Stimulated activated CD8-positive, alpha-beta memory T cell treated with anti-CD3 and anti-CD28 coated beads, Interleukin-12 subunit alpha, Interleukin-12 subunit beta, amount 100 ng/mL, for 4 hours (primary cell): Measurements from ENCODE around the gene NFU1.

ENCODE experiments used
- DNase-seq: peaks from one replicate; pipeline ENCODE4 v3.0.0-alpha.2; 2020; ENCODE audit warnings: low read depth

Gene NFU1

GRCh38 chr2:69436938-69437750 is at the start of gene NFU1:
NFU1 (minus strand) TSS chr2:69437435; CDS start chr2:69437422, 13 bp downstream.
- peak; percentile 79 for DNase-seq

DNA sequence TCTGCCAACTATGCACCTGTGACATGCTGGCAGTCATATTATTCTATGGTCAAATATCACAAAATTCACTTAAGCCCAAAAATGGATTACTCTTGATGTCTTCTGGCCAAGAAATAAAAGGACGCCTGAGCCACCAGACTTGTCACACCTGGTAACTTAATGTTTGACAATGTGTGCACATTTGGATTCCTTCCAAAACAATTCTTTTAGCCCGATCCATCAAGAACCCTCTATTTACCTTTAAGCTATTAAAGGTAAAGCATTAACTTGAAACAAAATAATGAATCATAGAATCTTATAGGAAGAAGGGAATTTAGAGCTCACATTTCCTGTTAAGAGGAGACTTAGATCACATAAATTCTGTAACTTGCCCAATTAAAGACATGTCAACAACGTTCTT is 46.5 kb upstream of the NFU1 start:
- no peak for DNase-seq

DNA sequence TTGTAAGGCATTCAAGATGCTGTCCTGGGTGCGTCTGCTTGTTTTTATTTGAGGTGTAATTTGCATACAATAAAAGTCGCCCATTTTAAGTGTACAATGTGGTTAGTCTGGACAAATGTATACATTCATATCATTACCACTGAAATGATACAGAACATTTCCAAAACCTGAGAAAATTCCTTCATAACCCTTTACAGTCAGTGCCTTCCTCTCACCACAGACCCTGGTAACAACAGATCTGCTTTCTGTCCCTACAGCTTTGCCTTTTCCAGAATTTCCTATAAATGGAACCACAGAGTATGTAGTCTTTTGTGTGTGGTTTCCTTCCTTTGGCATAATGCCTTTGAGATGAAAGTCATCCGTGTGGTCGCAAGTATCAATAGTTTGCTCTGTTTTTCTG is 45.8 kb upstream of the NFU1 start:
- DNase-seq = no peak

DNA sequence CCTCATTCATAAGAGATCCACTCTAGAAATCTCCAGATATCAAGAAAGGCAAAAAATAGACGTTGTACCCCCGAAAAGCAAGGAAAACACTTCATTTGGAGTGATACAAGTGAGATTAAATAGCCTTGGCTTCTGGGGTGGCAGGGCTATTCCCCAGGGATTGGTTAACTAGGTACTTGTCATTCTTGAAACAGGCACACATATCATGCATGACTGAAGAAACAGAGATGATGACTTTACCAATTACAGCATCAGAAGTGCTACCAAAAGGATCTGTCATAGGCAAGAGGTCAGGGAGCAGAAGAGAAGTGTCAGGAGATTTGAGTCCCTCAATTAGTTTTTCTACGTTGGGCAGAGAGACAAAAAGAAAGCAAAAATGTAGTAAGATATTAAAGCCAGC is 45.2 kb upstream of the NFU1 start:
- DNase-seq = no peak

GRCh38 chr2:69481421-69481820 is 44.2 kb upstream of the NFU1 start:
- DNase-seq = no peak

GRCh38 chr2:69477627-69478026 is 40.4 kb upstream of the NFU1 start:
- no peak for DNase-seq

DNA sequence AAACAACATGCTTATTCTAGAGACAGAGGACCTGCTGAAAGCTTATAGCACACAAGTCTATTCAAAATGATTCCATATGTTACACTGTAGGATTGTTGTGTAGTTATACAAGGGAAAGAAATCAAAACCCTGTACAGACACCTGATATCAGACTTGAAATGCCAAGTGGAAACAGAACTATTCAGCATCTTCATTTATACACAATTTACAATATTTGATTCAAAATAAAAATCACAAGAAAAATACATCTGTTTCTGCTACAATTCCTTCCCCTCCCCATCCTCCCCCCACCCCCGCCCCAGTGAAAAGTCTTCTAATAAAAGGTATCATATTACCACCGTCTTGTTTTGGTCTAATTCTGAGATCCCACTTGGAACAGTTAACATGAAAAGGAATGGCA is 37.5 kb upstream of the NFU1 start:
- DNase-seq = no peak

- DNase-seq = no peak
Observed at GRCh38 chr2:69471793-69472192, 34.6 kb upstream of the NFU1 start.

- no peak for DNase-seq
Observed at GRCh38 chr2:69470911-69471310, 33.7 kb upstream of the NFU1 start.

GRCh38 chr2:69469784-69470183 is 32.5 kb upstream of the NFU1 start:
- no peak for DNase-seq

- DNase-seq = no peak
Observed at GRCh38 chr2:69469375-69469774, 32.1 kb upstream of the NFU1 start.

- DNase-seq = no peak
Observed at GRCh38 chr2:69466728-69467127, 29.5 kb upstream of the NFU1 start.

DNA sequence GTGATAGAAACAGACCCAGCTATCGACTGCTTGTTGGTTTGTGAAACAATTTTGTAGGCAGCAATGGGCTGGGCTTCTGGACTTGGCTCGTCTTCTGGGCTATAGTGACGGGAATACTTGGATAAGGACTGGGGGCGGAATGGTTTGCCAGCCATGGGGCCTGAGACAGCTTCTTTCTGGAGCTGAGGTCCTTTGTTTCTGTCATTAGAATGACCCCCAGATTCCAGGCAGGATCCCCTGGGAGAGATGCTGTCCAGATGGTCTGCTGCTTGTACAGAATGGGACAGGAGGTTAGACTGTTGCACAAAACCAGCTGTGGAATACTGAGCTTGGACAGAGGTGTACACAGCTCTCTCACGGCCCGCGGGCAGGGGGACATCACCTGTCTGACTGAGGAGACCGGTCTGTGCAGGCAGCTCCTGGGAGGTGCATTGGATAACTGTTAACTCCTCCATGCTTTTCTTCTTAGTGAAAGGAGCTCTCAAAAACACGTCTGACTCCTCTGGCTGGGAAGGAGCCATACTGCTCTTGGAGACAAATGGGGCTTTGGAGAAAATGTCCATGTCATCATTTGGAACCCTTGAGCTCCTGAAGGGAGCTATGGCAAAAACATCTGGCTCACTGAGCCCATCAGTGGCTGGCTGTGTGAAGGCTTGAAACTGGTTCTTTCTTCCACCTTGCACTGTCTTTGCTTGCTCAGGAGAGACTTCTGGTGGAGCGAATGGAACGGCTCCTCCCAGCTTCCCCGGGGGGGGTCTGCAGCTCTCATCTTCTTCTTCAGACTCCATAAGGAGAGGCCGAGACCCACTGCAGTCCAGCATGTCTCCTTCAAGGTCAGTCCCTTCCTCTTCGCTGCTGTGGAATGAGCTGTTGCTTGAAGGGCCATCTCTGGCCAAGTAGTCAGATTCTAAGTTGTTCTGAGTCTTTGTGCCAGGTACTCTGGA is 28.6 kb upstream of the NFU1 start:
- DNase-seq = no peak

DNA sequence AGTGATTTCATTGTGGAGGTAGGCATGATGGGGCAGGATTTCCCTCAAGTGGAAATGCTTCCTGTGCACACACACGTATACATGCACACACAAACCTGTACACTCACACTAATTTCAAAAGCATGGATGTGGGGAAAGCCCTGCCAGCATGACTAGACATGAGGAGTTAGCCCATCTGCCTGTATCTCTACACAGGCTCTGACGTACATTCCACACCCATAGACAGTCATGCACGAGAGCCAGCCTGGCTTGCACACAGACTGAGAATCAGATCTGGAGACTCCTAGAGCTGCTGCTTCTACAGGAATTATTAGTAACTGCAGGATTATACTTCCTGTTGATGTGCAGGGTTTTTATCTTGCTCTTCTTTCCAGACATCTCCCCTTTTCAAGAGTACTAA is 27.3 kb upstream of the NFU1 start:
- DNase-seq = no peak

DNA sequence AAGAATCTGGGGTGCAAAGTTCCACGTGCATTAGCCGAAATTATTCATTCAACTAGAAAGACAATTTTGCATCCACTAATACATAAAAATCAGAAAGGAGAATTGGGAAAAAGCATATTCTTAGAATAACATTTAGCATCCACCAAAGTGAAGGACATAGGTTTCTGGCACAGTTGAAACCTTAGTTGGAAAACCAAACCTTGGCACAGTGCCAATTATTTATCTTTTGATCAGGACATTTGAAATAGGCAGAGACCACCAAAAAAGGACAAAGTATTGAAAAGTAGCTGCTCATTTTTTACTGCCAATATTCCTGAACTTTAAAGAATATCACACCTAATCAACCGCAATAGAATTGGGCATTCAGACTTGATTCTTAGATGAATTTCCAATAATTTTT is 25.5 kb upstream of the NFU1 start:
- no peak for DNase-seq

DNA sequence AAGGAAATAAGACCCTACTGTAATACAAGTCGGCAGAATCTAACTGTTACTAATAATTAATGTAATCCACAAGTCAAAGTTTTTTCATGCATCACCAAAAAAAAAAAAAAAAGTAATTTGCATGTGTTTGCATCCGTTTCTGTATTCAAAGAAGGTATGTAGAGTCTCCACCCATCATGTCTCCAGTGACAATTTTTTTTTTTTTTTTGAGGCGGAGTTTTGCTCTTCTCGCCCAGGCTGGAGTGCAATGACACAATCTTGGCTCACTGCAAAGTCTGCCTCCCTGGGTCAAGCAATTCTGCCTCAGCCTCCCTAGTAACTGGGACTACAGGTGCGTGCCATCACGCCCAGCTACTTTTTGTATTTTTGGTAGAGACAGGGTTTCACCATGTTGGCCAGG is 24.2 kb upstream of the NFU1 start:
- no peak for DNase-seq

- DNase-seq = no peak
Observed at GRCh38 chr2:69459936-69460335, 22.7 kb upstream of the NFU1 start.

DNA sequence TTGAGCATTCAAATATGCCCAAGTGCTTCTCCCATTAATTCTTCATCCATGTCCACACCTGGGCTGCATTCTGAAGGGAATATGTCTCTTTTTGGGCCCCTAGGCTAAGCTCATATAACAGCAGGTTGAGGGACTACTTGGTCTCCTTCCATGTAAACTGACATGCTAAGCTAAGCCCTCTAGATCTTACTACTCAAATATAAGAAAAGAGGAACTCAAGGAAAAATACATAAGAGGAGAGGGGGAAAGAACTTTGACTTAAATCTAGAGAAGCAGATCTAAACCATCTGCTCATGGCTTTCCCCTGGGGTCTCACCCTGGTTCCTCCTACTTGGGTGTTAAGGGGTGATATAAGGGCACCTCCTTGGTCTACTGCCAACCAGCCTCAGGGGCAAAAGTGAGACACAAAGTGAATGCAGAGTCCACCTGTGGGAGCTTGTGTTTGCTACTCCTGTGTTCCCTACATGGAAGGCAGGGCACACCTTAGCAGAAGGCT is 19.8 kb upstream of the NFU1 start:
- no peak for DNase-seq

DNA sequence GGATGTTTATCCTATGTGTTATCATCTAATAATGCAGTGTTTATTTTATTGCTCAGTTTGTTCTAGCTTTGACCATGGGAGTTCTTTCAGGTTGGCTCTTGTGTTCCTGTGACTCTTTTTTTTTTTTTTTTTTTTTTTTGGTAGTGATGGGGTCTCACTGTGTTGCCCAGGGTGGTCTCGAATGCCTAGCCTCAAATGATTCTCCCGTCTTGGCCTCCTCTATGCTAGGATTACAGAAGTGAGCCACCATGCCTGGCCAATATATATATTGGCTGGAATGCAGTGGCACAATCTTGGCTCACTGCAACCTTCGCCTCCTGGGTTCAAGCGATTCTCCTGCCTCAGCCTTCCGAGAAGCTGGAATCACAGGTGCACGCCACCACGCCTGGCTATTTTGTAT is 18.9 kb upstream of the NFU1 start:
- DNase-seq = no peak

GRCh38 chr2:69454976-69455375 is 17.7 kb upstream of the NFU1 start:
- DNase-seq = no peak

- DNase-seq = no peak
Observed at GRCh38 chr2:69453475-69454129, 16.4 kb upstream of the NFU1 start.

- DNase-seq = no peak
Observed at GRCh38 chr2:69452687-69453086, 15.5 kb upstream of the NFU1 start.
